GM21423 (cell line): ENCODE results near the gene OGFOD2.
"Not testable (repeated sequence)": the region's sequence is repeated elsewhere in the genome, so short reads cannot be mapped to it uniquely, and the experiment has no call there.

ENCODE experiments used
- ATAC-seq: cut with Tn5 transposase; IDR thresholded peaks from one replicate; pipeline ENCODE4 v1.9.1; 2021; ENCODE audit warnings: mild to moderate bottlenecking, moderate library complexity; ENCODE audit not compliant: unreplicated experiment

Gene OGFOD2

DNA sequence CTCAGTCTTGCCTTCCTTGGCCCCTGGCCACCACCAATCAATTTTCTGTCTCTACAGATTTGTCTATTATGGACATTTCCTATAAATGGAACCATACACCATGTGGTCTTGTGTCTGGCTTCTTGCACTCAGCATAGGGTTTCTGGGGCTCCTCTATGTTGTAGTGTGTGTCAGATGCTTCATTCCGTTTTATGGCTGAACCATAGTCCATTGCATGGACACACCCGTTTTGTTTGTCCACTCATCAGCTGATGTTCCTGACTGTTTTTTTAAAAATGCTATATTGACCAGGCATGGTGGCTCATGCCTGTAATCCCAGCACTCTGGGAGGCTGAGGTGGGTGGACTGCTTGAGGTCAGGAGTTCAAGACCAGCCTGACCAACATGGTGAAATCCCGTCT lies 26.4 kb downstream of the OGFOD2 start:
- no peak for ATAC-seq

- no peak for ATAC-seq
These were observed 28.2 kb downstream of the OGFOD2 start for GRCh38 chr12:123003257-123003656.

GRCh38 chr12:123004287-123004686 lies 29.2 kb downstream of the OGFOD2 start:
- ATAC-seq: no peak

DNA sequence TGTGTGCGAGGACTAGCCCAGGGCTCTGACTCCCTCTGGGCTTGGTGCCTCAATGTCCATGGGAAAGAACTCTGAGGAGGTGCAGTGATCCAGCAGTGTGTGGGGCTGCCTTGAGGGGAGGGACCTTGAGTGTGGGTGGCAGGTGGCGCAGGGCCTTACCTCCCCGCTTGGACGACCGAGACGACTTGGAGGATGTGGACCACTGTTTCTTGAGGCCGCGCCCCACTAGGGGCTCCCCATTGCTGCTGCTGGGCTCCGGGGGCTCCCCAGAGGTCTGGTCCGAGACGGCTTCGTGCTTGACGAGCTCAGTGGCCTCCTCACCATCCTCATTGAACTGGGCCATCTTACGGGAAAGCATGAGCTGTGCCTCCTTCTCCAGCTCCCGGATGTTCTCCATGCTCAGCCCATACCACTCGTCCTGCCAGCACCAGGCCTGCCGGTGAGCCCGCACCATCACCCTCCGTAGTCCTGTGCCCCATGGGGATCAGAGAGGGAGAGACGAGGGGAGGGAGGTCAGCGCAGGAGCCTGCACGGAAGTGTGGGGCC lies 30.1 kb downstream of the OGFOD2 start:
- ATAC-seq: no peak

DNA sequence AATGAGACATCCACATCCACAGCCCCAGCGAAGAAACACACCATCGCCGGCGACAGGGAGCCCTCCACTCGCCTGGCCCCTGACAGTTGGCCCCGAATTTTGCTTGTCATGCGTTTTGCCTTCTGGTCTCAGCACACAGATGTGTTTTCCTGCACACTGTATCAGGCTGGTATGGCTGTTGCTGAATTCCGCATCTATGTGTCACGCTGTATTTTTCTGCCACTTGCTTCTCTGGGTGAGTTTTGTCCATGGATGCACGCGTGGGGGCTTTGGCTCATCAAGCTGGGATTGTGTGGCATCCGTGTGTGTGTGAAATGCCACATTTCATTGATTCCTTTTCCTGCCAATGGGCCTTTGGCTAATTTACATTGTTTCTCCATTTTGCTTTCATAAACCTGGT lies 31.9 kb downstream of the OGFOD2 start:
- ATAC-seq: no peak

DNA sequence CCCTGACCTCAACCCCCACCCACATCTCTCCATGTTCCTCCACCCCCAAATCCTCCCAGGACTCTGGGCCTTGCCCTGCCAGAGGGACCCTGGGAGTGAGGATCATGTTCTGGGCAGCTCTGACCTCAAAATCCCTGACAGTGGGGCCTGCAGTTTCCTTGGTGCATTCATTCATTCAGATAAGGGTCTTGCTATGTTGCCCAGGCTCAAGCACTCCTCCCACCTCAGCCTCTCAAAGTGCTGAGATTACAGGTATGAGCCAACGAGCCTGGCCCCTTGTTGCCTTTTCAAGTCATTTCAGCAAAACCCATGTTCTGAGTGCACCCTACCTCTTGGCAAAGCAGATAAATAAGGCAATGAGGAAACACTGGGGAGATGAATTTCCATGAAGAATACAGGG lies 35.1 kb downstream of the OGFOD2 start:
- no peak for ATAC-seq

DNA sequence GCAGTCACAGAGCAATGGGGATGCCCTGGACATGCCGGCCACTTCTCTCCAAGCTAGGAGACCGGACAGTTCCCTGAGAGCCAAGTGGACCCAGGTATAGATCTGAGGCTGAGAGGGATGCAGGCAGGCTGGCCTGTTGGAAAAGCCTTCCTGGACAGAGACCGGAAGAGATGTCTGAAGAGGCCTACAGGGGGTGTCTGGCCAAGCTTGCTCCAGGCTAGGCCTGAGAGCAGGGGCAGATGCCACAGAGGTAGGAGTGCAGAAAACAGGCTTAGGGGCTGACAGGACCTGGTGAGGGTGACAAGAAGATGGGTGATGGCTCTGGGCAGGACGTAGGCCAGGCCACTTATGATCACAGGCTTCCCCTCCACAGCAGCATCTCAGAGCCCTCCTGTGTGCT lies 35.6 kb downstream of the OGFOD2 start:
- ATAC-seq: no peak

DNA sequence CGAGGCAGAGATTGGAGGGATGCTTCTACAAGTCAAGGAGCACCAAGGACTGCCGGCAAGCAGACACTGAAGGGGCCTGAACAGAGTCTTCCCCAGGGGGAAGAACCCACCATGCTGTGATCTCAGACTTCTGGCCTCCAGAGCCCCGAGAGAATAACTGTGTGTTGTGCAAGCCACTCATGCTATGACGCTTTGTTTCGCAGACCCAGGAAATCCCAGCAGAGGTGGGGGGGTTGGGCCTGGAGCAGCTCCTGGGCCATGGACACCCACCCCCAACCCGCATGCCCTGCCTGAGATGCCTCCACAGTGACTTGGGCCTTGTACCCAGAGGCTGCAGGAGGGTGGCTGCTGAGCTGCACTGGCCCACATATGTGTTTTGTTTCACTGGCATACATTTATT lies 36.7 kb downstream of the OGFOD2 start:
- no peak for ATAC-seq

GRCh38 chr12:123013185-123014095 lies 38.4 kb downstream of the OGFOD2 start:
- ATAC-seq: no peak

- ATAC-seq: not testable (repeated sequence)
These were observed 39.4 kb downstream of the OGFOD2 start for GRCh38 chr12:123014473-123014872.

- no peak for ATAC-seq
These were observed 42.7 kb downstream of the OGFOD2 start for GRCh38 chr12:123017753-123018152.

DNA sequence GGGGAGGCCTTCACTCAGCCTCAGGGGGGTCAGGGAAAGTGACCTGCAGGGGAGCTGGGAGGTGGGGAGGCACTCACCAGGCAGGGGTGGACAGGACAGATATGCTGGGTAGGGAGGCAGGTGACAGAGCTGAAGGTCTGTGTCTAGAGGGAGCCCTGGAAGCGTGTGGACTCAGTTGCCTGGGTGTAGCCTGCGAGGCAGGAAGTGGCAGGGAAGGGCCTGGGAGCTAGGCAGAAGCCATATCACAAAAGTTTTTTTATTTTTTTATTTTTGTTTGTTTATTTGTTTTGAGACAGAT lies 44.7 kb downstream of the OGFOD2 start:
- no peak for ATAC-seq

DNA sequence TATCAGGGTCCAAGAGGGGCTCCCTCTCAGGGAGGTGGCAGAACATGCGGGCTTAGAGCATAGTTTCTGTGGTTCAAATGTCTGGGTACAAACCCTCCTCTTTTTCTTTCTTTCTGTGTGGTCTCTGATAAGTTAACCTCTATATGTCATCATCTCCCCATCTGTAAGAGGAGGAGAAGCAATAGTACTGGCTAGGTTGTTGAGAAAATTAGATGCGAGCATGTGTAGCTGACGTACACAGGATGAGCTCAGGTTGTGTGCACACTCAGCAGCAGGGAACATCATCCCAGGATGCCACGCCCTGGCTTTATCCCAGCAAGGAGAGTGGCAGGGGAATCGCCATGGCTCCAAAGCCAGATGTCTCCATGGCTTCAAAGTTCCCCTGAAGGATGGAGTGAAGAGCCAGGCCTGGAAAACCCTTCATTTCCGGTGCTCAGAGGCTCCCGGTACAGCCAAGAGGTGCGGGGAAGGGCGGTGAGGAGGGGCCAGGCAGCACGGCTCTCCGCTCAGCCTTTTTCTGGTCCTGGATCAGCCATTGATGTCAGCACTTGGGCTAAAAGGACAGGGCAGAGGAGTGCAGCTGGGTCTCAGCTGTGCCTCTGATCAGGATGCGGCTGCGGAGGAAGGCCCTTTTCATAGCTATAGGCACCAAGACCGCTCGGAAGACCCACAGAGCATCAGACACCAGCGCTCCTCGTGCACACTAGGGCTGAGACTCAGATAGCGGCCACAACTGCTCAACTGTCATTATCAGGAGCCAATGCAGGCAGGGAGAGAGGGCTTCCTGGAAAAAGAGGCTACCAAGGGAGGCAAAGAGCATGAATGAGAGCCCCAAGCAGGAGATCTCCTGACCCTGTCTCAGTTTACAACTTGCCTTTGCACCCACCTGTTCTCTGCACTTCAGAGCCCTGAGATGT lies 46.9 kb downstream of the OGFOD2 start:
- ATAC-seq: no peak

DNA sequence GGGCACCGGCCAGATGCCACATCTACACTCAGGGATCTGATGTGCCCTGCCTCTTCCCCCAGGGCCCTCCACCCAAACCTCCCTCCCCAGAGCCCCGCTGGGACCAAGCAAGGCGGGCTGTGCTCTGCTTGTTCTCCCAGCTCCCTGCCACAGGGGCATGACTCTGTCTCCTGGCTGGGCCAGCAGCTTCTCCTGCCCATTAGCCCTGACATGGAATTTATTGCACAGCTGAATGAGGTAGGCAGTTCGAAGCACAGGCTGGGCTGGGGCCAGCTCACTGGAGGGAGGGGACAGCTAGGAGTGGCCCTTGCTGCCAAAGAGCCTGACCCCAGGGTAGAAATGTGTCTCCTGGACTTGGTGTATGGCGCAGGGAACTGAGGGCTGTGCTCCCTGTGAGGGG lies 47.8 kb downstream of the OGFOD2 start:
- no peak for ATAC-seq

GRCh38 chr12:123024819-123025391 lies 49.9 kb downstream of the OGFOD2 start:
- no peak for ATAC-seq

DNA sequence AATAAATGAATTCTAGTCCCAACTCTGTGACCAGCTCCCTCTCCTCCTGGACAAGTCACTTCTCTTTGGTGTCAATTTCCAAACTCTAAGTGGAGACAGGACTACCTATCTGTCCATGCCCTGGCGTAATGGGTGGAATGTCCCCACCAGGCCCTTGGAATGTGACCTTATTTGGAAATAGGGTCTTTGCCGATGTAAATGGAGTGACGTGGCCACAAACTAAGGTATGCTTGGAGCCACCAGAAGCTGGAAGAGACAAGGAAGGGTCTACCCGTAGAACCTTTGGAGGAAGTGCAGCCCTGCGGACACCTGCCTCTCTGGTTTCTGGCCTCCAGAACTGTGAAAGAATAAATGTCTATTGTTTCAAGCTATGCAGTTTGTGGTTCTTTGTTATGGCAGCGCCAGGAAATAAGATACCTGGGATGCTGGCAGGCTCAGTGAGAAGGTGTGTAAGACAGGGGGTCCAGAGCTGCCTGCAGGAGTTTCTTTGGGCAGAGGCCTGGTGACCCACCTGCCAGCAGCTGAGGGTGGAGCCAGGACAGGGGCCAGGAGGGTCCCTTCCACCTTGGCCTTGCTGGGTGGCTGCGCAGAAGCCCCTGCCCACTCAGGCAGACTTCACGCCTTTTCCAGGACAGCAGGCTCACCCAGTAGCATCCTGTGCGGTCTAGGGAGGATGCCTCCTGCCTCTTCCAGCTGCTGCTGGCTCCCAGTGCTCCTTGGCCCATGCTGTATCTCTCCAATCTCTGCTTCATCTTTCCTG lies 51.2 kb downstream of the OGFOD2 start:
- ATAC-seq: no peak

DNA sequence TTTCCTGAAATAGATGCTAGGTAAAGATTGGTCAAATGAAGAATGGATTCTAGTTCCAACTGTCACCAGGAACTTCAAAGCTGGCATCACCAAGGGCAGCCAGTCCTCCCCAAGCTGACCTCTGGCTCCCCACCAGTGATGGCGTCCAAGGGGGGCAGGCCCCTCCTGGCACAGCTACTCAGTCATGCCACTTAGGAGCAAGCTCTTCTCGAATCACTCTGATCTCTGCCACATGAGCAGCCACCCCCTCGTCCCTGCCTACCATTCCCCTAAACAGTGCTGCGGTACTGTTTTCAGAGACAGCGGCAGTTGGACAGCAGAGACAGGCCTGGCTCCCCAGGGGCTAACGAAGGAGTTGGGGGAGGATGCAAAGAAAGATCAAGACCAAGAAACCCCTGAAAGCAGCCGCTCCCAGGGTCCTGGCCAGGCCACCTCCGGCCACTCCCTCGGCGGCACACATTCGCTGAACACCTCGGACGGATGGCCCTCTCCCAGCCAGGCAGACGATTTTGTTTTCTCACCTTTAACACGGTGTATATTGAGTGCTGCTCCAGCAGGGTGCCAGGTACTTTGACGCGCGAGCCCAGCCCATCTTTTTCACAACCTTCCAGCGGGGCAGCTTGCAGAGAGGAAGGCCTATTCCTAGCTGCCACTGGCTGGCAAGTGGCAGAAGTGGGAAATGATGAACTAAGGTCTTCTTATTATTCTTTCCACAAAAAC lies 52.8 kb downstream of the OGFOD2 start:
- ATAC-seq: no peak

DNA sequence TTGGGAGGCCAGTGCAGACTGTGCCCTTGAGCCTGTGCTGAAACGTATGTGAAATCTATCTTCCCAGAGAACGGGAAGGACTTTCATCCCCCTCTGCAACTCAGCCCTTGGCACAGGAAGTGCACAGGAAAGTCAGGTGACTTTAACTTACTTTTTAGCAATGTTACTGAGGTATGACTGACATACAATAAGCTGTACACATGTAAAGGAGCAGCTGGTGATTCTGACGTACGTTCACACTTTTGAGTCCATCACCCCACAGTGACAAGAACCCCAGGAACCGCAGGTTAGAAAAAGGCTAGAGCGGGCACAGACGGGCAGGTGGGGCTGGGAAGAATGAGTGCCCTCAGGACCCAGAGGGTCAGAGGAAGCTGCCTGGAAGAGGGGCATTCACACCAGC lies 53.4 kb downstream of the OGFOD2 start:
- no peak for ATAC-seq

DNA sequence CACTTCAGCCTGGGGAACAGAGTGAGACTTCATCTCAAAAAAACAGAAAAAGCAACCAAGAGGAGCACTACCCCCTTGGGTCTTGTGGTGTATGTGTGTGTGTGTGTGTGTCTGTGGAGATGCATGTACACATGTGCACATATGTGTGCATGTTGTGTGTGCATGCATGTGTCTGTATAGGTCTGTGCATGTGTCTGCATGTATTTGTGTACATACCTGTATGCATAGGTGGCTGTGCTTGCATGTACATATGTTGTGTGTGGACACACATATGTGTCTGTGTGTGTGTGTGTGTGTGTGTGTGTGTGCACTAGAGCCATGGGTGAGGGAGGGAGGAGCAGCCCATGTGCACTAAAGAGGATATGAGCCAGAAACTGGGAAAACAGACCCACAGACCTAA lies 54.5 kb downstream of the OGFOD2 start:
- no peak for ATAC-seq
